Suppressor macrophage treated with lipopolysaccharide for 4 hours (primary cell): ENCODE results near the gene CCDC181.
"Not testable (repeated sequence)": the region's sequence is repeated elsewhere in the genome, so short reads cannot be mapped to it uniquely, and the experiment has no call there.

Experiments
- DNase-seq: peaks from one replicate; pipeline ENCODE4 v3.0.0-alpha.2; 2020

CCDC181 gene

DNA sequence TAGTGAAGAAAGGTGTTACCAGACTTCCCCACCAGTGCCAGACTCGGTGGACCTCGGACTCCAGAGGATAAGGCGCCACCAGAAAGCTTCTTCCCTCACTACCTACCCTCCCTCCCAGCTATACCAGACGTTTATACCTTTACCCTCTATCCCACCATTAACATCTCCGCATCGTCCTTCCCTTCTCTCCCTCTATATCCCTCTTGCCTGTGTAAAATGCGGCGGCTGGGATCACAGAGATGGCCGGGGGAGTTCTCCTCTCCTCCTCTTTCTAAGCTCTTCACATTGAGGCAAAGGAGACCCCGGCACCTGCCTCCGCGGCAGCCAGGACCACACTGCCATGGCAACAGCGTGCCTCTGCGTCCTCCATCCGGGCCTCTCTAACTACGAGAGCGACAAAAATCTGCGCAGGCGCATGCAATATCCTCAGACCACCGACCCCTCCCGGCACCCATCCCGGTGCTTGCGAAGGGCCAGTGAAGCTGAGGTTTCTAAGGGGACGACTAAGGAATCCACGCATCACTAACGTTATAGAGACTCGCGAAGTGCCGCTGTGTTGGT lies at the start of gene CCDC181:
CCDC181 (minus strand) TSS at position 394 of the 561 bp plus-strand sequence. CDS start 2,547 bp downstream, outside the sequence.
- peak; percentile 1 for DNase-seq

DNA sequence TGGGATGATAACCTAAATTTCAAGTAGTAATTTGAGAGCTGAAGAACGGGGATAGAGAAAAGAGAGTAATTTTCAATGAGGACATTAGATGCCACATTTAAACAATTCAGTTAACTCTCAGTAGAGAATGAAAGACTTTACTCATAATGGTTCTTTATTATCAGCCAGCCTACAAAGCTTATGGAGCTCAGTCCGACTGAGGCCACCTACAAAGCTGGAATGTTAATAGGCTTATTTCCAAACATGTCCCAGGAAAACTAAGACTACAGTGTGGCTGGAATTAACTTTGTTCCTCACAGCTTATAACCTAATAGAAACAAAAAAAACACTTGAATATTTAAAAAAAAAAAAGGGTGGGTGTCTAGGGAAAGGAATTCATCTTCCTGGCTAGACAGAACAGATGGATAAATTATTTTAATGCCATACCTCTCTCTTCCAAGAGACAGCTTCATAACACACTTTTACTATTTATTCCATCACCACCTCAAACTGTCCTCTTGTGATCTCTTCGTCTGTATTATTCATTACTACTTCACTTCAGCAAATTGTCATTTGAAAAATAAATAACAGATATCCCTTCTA lies 48.6 kb upstream of the CCDC181 start:
- DNase-seq = no peak

DNA sequence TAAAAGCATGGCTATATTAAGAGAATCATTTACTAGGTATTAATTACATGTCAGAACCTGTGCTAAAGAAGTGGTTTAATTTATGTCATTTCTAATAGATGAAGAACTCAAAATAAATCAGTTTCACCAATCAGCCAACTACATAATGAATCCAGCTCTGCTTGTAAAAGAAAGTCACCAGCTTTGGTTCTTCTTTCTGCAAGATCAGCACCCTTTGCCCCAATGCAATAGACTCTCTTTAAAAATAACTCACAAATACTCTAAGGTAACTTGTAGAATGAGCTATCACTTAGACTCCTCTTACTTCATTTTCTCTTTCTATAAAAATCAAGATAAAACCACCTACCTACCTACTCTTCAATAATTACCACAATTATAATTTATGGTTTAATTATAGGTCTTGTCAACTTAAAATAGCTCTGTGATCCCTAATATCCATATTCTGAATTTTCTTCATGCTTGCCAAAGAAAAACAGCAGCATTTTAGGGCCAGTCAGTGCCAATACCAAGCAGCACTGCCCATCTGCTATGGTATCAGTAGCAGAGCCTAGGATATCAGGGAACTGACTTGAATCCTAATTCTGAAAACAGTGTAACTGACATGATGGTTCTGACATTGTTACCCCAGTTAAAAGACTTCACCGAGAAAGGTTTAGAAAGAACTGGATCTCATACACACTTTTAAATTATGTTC lies 47.2 kb upstream of the CCDC181 start:
- no peak for DNase-seq

DNA sequence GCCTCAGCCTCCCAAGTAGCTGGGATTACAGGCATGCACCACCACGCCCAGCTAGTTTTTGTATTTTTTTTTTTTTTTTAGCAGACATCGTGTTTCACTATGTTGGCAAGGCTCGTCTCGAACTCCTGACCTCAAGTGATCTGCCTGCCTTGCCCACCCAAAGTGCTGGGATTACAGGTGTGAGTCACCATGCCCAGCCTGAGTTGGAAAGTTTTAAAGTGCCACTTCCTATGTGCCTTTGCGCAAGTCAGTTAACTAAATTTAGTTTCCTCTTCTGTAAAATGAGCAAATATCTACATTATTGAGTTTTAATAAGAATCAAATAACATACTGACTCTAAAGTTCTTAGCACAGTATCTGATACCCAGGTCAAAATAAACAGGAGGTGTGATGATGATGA lies 46.1 kb upstream of the CCDC181 start:
- peak; percentile 22 for DNase-seq

DNA sequence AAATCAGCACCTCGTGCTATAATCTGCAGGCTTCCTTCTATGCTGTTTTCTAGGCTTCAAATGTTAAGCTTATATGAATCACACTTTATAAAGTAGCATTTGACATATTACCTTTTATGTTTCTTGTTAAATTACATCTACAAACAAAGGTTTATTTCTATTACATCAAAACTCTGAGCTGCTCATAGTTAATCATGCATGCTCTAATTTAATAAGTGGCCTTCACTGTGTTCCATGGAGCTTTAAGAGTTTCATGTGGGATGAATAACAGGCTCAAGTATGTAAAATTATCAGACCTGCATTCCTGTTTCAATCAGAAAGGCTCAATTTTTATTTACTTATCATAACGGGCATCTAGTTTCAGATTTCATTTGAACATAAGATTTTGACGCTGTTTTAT lies 45.5 kb upstream of the CCDC181 start:
- no peak for DNase-seq

GRCh38 chr1:169468982-169469381 lies 41.7 kb upstream of the CCDC181 start:
- no peak for DNase-seq

GRCh38 chr1:169466259-169467230 lies 39.3 kb upstream of the CCDC181 start:
- peak; percentile 40 for DNase-seq

GRCh38 chr1:169465281-169465680 lies 38.0 kb upstream of the CCDC181 start:
- no peak for DNase-seq

DNA sequence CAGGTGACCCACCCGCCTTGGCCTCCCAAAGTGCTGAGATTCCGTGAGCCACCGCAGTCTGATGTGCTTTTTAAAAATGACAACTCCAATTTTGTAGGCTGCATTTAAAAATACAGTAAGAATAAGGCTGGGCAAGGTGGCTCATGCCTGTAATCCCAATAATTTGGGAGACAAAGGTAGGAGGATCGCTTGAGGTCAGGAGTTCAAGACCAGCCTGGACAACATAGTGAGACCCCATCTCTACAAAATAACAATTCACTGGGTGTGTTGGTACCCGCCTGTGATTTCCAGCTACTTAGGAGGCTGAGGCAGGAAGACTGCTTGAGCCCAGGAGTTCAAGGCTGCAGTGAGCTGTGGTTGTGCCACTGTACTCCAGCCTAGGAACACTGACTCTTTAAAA lies 35.1 kb upstream of the CCDC181 start:
- DNase-seq = no peak

GRCh38 chr1:169461390-169462000 lies 34.2 kb upstream of the CCDC181 start:
- no peak for DNase-seq

DNA sequence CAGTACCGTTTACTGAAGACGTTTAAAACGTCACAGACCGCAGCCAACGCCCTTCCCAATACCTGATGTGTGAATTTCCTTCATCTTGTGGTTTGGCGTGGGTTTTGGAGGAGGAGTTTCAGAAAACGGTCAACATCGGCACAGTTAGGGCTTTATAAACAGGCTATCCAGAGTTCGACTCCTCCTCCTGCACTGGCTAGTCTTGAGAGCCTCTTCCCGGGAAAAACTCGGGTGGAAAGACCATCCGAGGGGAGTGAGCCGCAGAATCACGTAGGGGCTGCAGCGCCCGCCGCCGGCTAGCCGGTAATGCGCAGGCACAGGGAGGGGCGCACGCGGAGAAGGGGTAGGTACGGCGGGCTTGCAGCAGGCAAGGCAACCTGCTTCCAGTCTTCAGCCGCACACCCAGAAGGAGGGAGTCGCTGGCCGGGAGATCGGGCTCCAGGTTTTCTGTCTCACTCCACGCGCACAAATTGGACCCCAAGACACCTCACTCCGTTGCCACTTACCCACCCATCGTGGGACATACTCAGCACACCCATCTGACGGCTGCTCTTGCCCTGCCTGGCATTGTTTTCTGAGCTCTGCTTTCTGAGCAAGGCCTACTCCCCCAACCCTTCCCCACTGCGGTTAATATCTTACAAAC lies 33.0 kb upstream of the CCDC181 start:
- DNase-seq = no peak

- DNase-seq = no peak
These were observed 30.2 kb upstream of the CCDC181 start for GRCh38 chr1:169457443-169457842.

DNA sequence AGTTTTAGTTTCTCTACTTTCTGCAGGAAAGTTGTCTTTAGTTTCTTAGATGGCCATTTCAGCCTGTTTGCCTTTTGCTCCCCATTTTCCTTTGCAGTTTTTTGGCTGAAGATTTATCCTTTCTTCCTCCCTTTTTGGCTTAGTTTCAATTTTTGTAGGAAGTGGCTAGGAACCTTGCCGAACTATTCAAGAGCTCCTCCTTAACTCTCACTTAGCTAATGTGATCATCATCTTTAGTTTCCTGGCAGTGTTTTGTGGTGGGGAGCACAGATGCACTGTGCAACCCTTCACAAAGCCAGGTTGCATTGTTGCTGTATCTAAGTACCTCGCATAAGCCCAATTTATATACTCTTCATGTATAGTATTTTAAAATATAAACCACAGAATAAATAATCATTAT lies 28.8 kb upstream of the CCDC181 start:
- no peak for DNase-seq

DNA sequence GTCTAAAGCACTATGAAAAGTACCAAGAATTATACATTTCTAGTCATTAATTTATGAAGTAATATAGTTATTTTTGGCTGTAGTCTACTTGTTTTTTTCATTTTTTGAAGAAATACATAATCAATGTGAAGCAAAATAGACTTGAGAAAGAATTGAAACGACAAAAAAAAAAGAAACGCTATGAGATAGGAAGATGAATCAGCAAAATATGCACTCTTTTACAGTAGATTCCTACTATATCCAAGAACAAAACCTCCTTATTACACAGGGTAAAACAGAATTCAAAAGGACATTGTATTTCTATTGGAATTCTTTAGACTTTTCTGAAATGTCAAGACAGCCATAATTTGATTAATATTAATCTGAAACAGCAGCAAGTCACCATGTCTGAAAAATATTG lies 25.6 kb upstream of the CCDC181 start:
- no peak for DNase-seq

DNA sequence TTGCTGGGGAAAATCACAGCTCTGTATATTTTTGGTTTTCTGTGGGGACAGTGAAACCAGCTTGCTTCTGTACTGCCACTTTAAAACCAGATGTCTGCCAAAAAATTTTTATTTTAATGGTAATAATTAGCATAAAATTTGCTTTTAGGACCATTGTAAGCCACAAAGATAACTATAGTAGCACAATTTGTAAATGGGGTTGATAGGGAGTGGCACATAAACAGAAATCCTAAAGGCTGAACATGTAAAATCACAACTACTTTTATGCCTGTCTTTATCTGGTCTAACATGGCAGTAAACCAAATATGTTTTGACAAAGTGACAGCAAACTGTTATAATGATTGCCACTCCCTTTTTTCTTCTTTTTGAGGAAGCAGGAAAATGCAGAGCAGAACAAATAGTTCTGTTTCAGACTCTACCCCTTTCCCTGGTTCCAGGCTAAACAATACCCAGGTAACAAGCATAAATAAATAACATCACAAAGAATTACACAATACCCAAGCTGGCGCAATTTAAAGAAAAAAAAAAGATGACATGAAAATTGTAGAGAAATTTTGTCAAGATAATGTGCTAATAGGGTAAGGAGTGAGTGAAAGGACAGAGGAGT lies 24.0 kb upstream of the CCDC181 start:
- no peak for DNase-seq

DNA sequence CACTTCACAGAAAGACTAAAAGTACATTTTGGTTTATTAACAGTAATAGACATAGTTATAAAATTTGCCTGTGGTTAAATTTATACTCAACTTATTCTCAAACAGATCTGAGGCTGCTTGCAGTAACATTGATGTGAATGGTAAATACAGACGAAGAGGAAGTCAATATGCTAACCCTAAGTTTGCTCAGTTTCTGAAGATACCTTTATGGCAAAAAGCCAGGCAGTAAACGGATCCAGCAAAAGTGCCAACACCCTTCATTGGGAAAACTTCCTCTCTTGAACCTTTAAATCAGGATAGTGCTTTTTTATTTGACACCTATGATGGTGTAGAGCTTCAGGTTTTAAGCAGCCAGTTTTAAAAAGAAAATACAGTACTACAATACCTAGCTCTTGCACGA lies 16.6 kb upstream of the CCDC181 start:
- no peak for DNase-seq

DNA sequence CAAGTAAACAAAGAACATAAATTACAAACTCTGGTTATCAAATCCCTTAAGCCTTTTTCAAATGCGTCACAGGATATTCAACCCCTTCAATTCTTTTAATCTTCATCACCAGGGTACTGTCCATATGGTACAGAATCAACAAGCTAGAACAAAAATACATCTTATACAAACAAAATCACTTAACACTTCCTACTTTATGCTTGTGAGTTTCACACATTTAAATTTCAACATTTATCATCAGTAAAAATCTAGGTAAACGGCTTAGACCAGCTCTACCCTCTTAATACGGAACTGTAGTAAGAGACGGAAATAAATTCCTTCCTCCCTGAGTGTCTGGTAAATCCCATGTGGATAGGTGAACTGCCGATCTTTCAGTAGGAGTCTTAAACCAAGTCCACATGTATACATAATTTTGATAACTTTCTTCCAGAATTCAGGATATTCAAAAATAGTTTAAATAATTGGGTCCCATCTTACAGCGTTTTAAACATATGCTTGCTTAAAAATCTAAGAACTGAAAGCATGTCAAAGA lies 1.0 kb downstream of the CCDC181 start:
- DNase-seq = no peak

DNA sequence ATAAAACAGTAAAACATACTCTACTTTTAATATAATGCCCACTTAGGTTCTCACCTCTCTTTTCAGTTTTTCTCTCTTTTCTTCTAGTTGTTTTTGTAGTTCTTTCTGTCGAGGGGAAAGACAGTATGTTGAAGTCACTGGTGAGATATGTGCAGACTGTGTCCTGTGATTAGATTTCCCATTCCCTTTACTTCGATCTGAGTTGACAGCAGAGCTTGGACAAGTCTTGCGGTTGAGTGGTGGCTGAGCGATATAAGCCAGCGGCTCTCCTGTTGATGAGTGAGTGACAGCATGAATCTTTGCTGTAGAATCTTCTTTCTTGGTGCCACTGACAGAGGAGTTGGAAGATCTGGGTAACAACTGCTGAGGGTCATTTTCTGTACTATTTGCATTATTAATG lies 6.0 kb downstream of the CCDC181 start:
- no peak for DNase-seq

GRCh38 chr1:169414952-169415351 lies 12.3 kb downstream of the CCDC181 start:
- no peak for DNase-seq

DNA sequence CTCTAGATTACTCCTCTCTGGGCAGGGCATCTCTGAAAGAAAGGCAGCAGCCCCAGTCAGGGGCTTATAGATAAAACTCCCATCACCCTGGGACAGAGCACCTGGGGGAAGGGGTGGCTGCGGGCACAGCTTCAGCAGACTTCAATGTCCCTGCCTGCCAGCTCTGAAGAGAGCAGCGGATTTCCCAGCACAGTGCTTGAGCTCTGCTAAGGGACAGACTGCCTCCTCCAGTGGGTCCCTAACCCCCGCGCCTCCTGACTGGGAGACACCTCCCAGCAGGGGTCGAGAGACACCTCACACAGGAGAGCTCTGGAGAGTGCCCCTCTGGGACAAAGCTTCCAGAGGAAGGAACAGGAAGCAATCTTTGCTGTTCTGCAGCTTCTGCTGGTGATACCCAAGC lies 18.9 kb downstream of the CCDC181 start:
- DNase-seq = not testable (repeated sequence)

DNA sequence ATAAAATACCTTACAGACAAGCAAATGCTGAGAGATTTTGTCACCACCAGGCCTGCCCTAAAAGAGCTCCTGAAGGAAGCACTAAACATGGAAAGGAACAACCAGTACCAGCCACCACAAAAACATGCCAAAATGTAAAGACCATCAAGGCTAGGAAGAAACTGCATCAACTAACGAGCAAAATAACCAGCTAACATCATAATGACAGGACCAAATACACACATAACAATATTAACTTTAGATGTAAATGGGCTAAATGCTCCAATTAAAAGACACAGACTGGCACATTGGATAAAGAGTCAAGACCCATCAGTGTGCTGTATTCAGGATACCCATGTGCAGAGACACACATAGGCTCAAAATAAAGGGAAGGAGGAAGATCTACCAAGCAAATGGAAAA lies 24.7 kb downstream of the CCDC181 start:
- not testable (repeated sequence) for DNase-seq

DNA sequence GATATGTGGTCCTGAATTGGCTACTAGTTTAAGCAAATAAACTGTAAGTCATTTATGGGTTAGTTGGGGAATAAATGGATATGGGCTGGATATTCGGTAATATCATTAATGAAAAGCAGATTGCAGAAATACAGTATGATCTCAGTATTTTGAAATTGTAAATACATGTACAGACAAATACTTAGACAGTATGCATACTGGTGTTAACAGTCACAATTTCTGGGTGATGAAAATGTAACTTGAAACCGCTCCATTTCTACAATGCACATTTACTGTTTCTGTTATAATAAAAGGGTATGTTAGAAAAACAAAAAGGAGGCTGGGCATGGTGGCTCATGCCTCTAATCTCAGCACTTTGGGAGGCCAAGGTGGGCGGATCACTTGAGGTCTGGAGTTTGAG lies 31.3 kb downstream of the CCDC181 start:
- DNase-seq = no peak
